GM12878 (cell line): ENCODE data around the gene PTGFRN. TPM values are rescaled to one million over a fixed set of nuclear protein-coding genes. Genes with fewer than 3 reads are reported as not detected.

Experiments used
- ATAC-seq: fragments of 200-7000 bp; cut with Tn5 transposase; 3 replicates; pipeline ENCODE4 v1.9.1; 2020; ENCODE audit warnings: mild to moderate bottlenecking, moderate library complexity
- BruUV-seq: library from RNA; stranded (reverse); fragments of 400-500 nt; replicated peaks from 2 replicates; lab custom pipeline; 2021; lab: Mats Ljungman, UMichigan
- CTCF ChIA-PET: fragments of 300-600 bp; sonication (Branson Sonifier 250); formaldehyde crosslinking; extraction: SDS; loops from one replicate; lab custom pipeline; 2021; ENCODE audit warnings: inconsistent platforms; lab: Yijun Ruan, JAX
- POLR2A ChIA-PET: fragments of 350-600 bp; formaldehyde crosslinking; extraction: SDS; loops from one replicate; lab custom pipeline; 2021; ENCODE audit warnings: inconsistent platforms; lab: Charles Lee
- RAD21 ChIA-PET: fragments of 300-600 bp; sonication (Branson Sonifier 250); formaldehyde crosslinking; loops from one replicate; lab custom pipeline; 2023; ENCODE audit warnings: antibody characterized with exemption; ENCODE audit not compliant: unreplicated experiment; lab: Charles Lee
- SMC1A ChIA-PET: fragments of 300-600 bp; sonication (Branson Sonifier 250); formaldehyde crosslinking; loops from one replicate; lab custom pipeline; 2023; ENCODE audit not compliant: unreplicated experiment, uncharacterized antibody; lab: Charles Lee
- DNase-seq: peaks from one replicate; pipeline ENCODE4 v3.0.0-alpha.2; 2011; ENCODE audit warnings: low read depth, low spot score
- FAIRE-seq: peaks from 3 replicates; lab custom pipeline; 2011; peaks lifted over from hg19 to GRCh38; lab: Jason Lieb, UNC
- H2AFZ ChIP-seq: 2 replicates; pipeline ENCODE4 v1.6.0; 2011; ENCODE audit warnings: low read depth, low read length, control low read depth; ENCODE audit not compliant: control insufficient read depth
- H3K27ac ChIP-seq: 2 replicates; pipeline ENCODE4 v1.5.1; 2011; ENCODE audit warnings: control low read depth; ENCODE audit not compliant: control insufficient read depth, insufficient read depth
- H3K27me3 ChIP-seq, 2 experiments: replicated peaks in 1 of 2; 2 replicates each; pipeline versions ENCODE4 v1.6.0 to v1.6.1; 2011; ENCODE audit warnings: low read length in 1 of 2; ENCODE audit not compliant: control insufficient read depth in 2 of 2, insufficient read depth in 2 of 2
- H3K36me3 ChIP-seq, 2 experiments: 2 replicates each; pipeline ENCODE4 v1.5.1; 2011; ENCODE audit warnings: low read length in 1 of 2; ENCODE audit not compliant: control insufficient read depth in 2 of 2, insufficient read depth in 2 of 2
- H3K4me1 ChIP-seq: 2 replicates; pipeline ENCODE4 v1.6.1; 2011; ENCODE audit warnings: mild to moderate bottlenecking, low read length, moderate library complexity, mixed read lengths; ENCODE audit not compliant: control insufficient read depth, insufficient read depth
- H3K4me2 ChIP-seq: 2 replicates; pipeline ENCODE4 v1.6.0; 2011; ENCODE audit warnings: control low read depth; ENCODE audit not compliant: control insufficient read depth, insufficient read depth
- H3K4me3 ChIP-seq: fragments of 200-600 bp; sonication (generic); 2 replicates; pipeline ENCODE4 v1.5.1; 2016
- H3K79me2 ChIP-seq: 2 replicates; pipeline ENCODE4 v1.6.0; 2011; ENCODE audit warnings: low read length; ENCODE audit not compliant: control insufficient read depth, insufficient read depth
- H3K9ac ChIP-seq: 2 replicates; pipeline ENCODE4 v1.8.0; 2011; ENCODE audit warnings: low read length, control low read depth, mixed read lengths; ENCODE audit not compliant: control insufficient read depth, insufficient read depth
- H3K9me3 ChIP-seq: replicated peaks from 3 replicates; pipeline ENCODE4 v1.5.1; 2011; ENCODE audit warnings: mild to moderate bottlenecking, low read length; ENCODE audit not compliant: control insufficient read depth, insufficient read depth
- H4K20me1 ChIP-seq: 2 replicates; pipeline ENCODE4 v1.6.0; 2011; ENCODE audit not compliant: control insufficient read depth, insufficient read depth
- BMI1 ChIP-seq: fragments of 450-650 bp; IDR thresholded peaks from 2 replicates; pipeline ENCODE4 v1.6.1; 2016; ENCODE audit warnings: mild to moderate bottlenecking, moderate library complexity, borderline replicate concordance
- CBFB ChIP-seq: IDR thresholded peaks from 2 replicates; pipeline ENCODE4 v1.6.1; 2016; ENCODE audit warnings: antibody characterized with exemption, low read depth
- CHD1 ChIP-seq: IDR thresholded peaks from 2 replicates; pipeline ENCODE4 v1.6.1; 2012; ENCODE audit warnings: low read depth, low read length, improper control_type of control experiment
- CHD4 ChIP-seq: fragments of 200-600 bp; sonication (generic); IDR thresholded peaks from 2 replicates; pipeline ENCODE4 v1.6.1; 2016; ENCODE audit warnings: mild to moderate bottlenecking
- IRF5 ChIP-seq: fragments of 450-650 bp; IDR thresholded peaks from 2 replicates; pipeline ENCODE4 v1.6.1; 2017; ENCODE audit warnings: borderline replicate concordance
- JUND ChIP-seq: IDR thresholded peaks from 2 replicates; pipeline ENCODE4 v1.6.1; 2012; ENCODE audit warnings: low read depth, mild to moderate bottlenecking, low read length, improper control_type of control experiment, moderate library complexity
- KDM1A ChIP-seq: fragments of 200-600 bp; sonication (generic); IDR thresholded peaks from 2 replicates; pipeline ENCODE4 v1.6.1; 2016; ENCODE audit warnings: borderline replicate concordance
- PBX3 ChIP-seq: IDR thresholded peaks from 2 replicates; pipeline ENCODE4 v1.6.1; 2011; ENCODE audit warnings: mild to moderate bottlenecking, low read depth, low read length, moderate library complexity; ENCODE audit not compliant: insufficient replicate concordance
- POLR2AphosphoS2 ChIP-seq: IDR thresholded peaks from 2 replicates; pipeline ENCODE4 v1.6.1; 2011; ENCODE audit warnings: low read depth, mild to moderate bottlenecking, low read length, improper control_type of control experiment, moderate library complexity
- RBBP5 ChIP-seq: fragments of 200-600 bp; sonication (generic); conservative IDR thresholded peaks from 2 replicates; pipeline ENCODE4 v1.6.1; 2016
- RUNX3 ChIP-seq: IDR thresholded peaks from 2 replicates; pipeline ENCODE4 v1.6.1; 2012; ENCODE audit warnings: low read length, inconsistent platforms
- SMC3 ChIP-seq: IDR thresholded peaks from 2 replicates; pipeline ENCODE4 v1.6.1; 2011; ENCODE audit warnings: low read length, improper control_type of control experiment, borderline replicate concordance
- TCF12 ChIP-seq: IDR thresholded peaks from 2 replicates; pipeline ENCODE4 v1.6.1; 2011; ENCODE audit warnings: low read depth, mild to moderate bottlenecking, low read length
- ZNF622 ChIP-seq: fragments of 450-650 bp; IDR thresholded peaks from 2 replicates; pipeline ENCODE4 v1.6.1; 2017; ENCODE audit warnings: mild to moderate bottlenecking, inconsistent platforms
- ZSCAN29 ChIP-seq: fragments of 450-650 bp; IDR thresholded peaks from 2 replicates; pipeline ENCODE4 v1.6.1; 2017; ENCODE audit warnings: mild to moderate bottlenecking, moderate library complexity
- WGBS: methylation state at CpG from one replicate; pipeline ENCODE4 v1.1.6; 2016; ENCODE audit warnings: low lambda C conversion rate; ENCODE audit not compliant: insufficient replicate concordance, insufficient coverage; ENCODE audit errors: missing lambda C conversion rate; 5-methylcytosine and 5-hydroxymethylcytosine counted together
- in situ Hi-C: fragments of 300-500 bp; cut with MboI; formaldehyde crosslinking; loops from 9 replicates; pipeline ENCODE4 v1.14.3; 2018; ENCODE audit warnings: mixed read lengths
- intact Hi-C: fragments of 100-400 bp; cut with micrococcal nuclease; formaldehyde crosslinking; loops from one replicate; pipeline ENCODE4 v1.14.2; 2022; ENCODE audit not compliant: unreplicated experiment
- polyA plus RNA-seq, 11 experiments: library from polyadenylated mRNA; depleted of rRNA in 4 of 11; unstranded in 6 of 11; stranded (reverse) in 5 of 11; fragments of >200 nt; fragmentation: Nextera tagmentation in 4 of 11; fragmentation: Illumina TruSeq in 1 of 11; extraction: Ambion mirVana in 4 of 11; extraction: Trizol in 1 of 11; gene quantifications; 1 replicate in 1 of 11; 2 replicates in 10 of 11; pipeline versions ENCODE4 v1.2.1 to v1.2.3, GENCODE V29; 2011 to 2016; ENCODE audit warnings: inconsistent platforms in 2 of 11, missing spikeins in 2 of 11, low read depth in 1 of 11
- total RNA-seq, 4 experiments: library from RNA; depleted of rRNA in 3 of 4; stranded (reverse); fragments of >200 nt in 3 of 4; fragmentation: Illumina TruSeq in 1 of 4; extraction: Trizol in 1 of 4; gene quantifications; 2 replicates each; pipeline versions ENCODE4 v1.2.1 to v1.2.3, GENCODE V29; 2013 to 2021

The PTGFRN gene
- total and polyA plus RNA-seq, 10 of the 15 experiments (the other 5 are each of a cell fraction or from before 2014, with no cell fraction given): 2.7 to 8.3 (median 5.1) TPM

- ChIA-PET POLR2A (interaction anchor here (0.6 kb wide), 1 partner anchor 41 kb away, joined by 3 read pairs; no protein-coding TSS in a partner anchor), SMC1A (interaction anchor here (1.0 to 1.5 kb wide), 3 partner anchors 14 to 78 kb away, joined by 3 to 4 read pairs (median 3); no protein-coding TSS in a partner anchor), CTCF (interaction anchor here (0.9 to 2.5 kb wide), 4 partner anchors 11 to 98 kb away, joined by 3 to 13 read pairs (median 4); no protein-coding TSS in a partner anchor), RAD21 (no interaction called here)
- no peak for TF ChIP-seq CHD1
- TF ChIP-seq POLR2AphosphoS2: no peak
- no peak for TF ChIP-seq CBFB
- no peak for TF ChIP-seq TCF12
- no peak for TF ChIP-seq ZSCAN29
- TF ChIP-seq PBX3: no peak
- no peak for TF ChIP-seq CHD4
- TF ChIP-seq BMI1: no peak
- no peak for TF ChIP-seq ZNF622
- TF ChIP-seq IRF5: no peak
- TF ChIP-seq JUND: no peak
- no peak for TF ChIP-seq RUNX3
- TF ChIP-seq RBBP5: no peak
- no peak for TF ChIP-seq SMC3
- TF ChIP-seq KDM1A: no peak
- in situ Hi-C loops: no loop called here
- no peaks in the 10 kb centered on the region for H3K79me2 ChIP-seq
- no peaks in the 10 kb centered on the region for H3K9me3 ChIP-seq
- no peak overlapping the region for H3K4me2 ChIP-seq
- no peak overlapping the region for H3K4me3 ChIP-seq
- H3K4me1 ChIP-seq: no peaks in the 10 kb centered on the region
- H2AFZ ChIP-seq: no peak overlapping the region
- H3K27ac ChIP-seq: no peak overlapping the region
- 35% methylated on average over 3 of the region's 3 CpGs for WGBS
- no peaks in the 10 kb centered on the region for H3K36me3 ChIP-seq
- H4K20me1 ChIP-seq: no peaks in the 10 kb centered on the region
- intact Hi-C loops: no loop called here
- H3K9ac ChIP-seq: no peak overlapping the region
- H3K27me3 ChIP-seq: no peaks in the 10 kb centered on the region; a peak in 1 of 4 replicates
- FAIRE-seq: no peak
- BruUV-seq: no TSS peak
- DNase-seq: no peak
- ATAC-seq: no peak
These were observed 44.7 kb downstream of the PTGFRN start for GRCh38 chr1:116954440-116954839.
